GM12892 (cell line): ENCODE results near the gene KRT33B.

ENCODE experiments used
- POLR2AphosphoS5 ChIP-seq: IDR thresholded peaks from 2 replicates; pipeline ENCODE4 v1.6.1; 2011; ENCODE audit warnings: low read depth, low read length, control low read depth
- TAF1 ChIP-seq: IDR thresholded peaks from 2 replicates; pipeline ENCODE4 v1.6.1; 2011; ENCODE audit warnings: low read depth, mild to moderate bottlenecking, control low read depth, low read length, borderline replicate concordance

- no peak for TF ChIP-seq POLR2AphosphoS5
- TF ChIP-seq TAF1: no peak
Observed at GRCh38 chr17:41332239-41332638, 37.4 kb downstream of the KRT33B start.
